Endothelial cell of umbilical vein (primary cell): ENCODE measurements around the gene ARID2. TPM values are rescaled to one million over a fixed set of nuclear protein-coding genes. Genes with fewer than 3 reads are reported as not detected.

Experiments
- BruUV-seq: library from RNA; stranded (reverse); fragments of 400-500 nt; replicated peaks from 2 replicates; lab custom pipeline; 2021; lab: Mats Ljungman, UMichigan
- CTCF ChIA-PET: fragments of 300-600, 350-600 bp; sonication (Branson Sonifier 250); formaldehyde crosslinking; loops from one replicate; lab custom pipeline; 2021; ENCODE audit warnings: antibody characterized with exemption, inconsistent platforms; lab: Charles Lee
- POLR2A ChIA-PET: fragments of 300-600, 350-600 bp; sonication (Branson Sonifier 250); formaldehyde crosslinking; loops from one replicate; lab custom pipeline; 2021; ENCODE audit warnings: antibody characterized with exemption, inconsistent platforms; lab: Charles Lee
- DNase-seq: peaks from one replicate; pipeline ENCODE4 v3.0.0-alpha.2; 2011; ENCODE audit warnings: low read depth, low spot score
- FAIRE-seq: peaks from 2 replicates; lab custom pipeline; 2011; peaks lifted over from hg19 to GRCh38; lab: Jason Lieb, UNC
- H2AFZ ChIP-seq: 2 replicates; pipeline ENCODE4 v1.6.0; 2012; ENCODE audit warnings: low read depth, low read length, control low read depth, inconsistent platforms
- H3K27ac ChIP-seq: 2 replicates; pipeline ENCODE4 v1.5.1; 2011; ENCODE audit warnings: low read depth, mild to moderate bottlenecking, control low read depth, low read length, moderate library complexity; ENCODE audit not compliant: insufficient read depth
- H3K27me3 ChIP-seq, 2 experiments: 2 replicates each; pipeline versions ENCODE4 v1.6.0 to v1.6.1; 2011; ENCODE audit warnings: low read length in 2 of 2, mixed read lengths in 1 of 2; ENCODE audit not compliant: control insufficient read depth in 2 of 2, insufficient read depth in 2 of 2
- H3K36me3 ChIP-seq, 2 experiments: 2 replicates in 1 of 2; 3 replicates in 1 of 2; pipeline ENCODE4 v1.5.1; 2011; ENCODE audit warnings: low read length in 2 of 2, mild to moderate bottlenecking in 1 of 2, moderate library complexity in 1 of 2; ENCODE audit not compliant: control insufficient read depth in 2 of 2, insufficient read depth in 2 of 2; ENCODE audit errors: extremely low read depth in 1 of 2
- H3K4me1 ChIP-seq: 3 replicates; pipeline ENCODE4 v1.5.1; 2011; ENCODE audit warnings: mild to moderate bottlenecking, low read length; ENCODE audit not compliant: control insufficient read depth, insufficient read depth; ENCODE audit errors: extremely low read depth
- H3K4me2 ChIP-seq: 2 replicates; pipeline ENCODE4 v1.6.1; 2011; ENCODE audit warnings: low read length, control low read depth, mixed read lengths; ENCODE audit not compliant: insufficient read depth
- H3K4me3 ChIP-seq, 3 experiments: fragments of 200-600 bp in 1 of 3; sonication (generic), shearing (Covaris generic) in 1 of 3; replicated peaks in 1 of 3; 2 replicates each; pipeline ENCODE4 v1.5.1; 2011 to 2016; ENCODE audit warnings: control low read depth in 3 of 3, low read length in 3 of 3, mild to moderate bottlenecking in 2 of 3, inconsistent platforms in 1 of 3, low read depth in 1 of 3, moderate library complexity in 1 of 3; ENCODE audit not compliant: insufficient read depth in 1 of 3
- H3K79me2 ChIP-seq: 2 replicates; pipeline ENCODE4 v1.6.0; 2012; ENCODE audit warnings: low read length, inconsistent platforms; ENCODE audit not compliant: control insufficient read depth, insufficient read depth
- H3K9ac ChIP-seq: replicated peaks from 2 replicates; pipeline ENCODE3; 2011; ENCODE audit warnings: low read length, control low read depth; ENCODE audit not compliant: insufficient read depth; ENCODE audit errors: extremely low read depth
- H3K9me1 ChIP-seq: replicated peaks from 3 replicates; pipeline ENCODE4 v1.6.0; 2011; ENCODE audit warnings: mild to moderate bottlenecking, low read length; ENCODE audit not compliant: control insufficient read depth, insufficient read depth; ENCODE audit errors: extremely low read depth
- H3K9me3 ChIP-seq: replicated peaks from 2 replicates; pipeline ENCODE4 v1.5.1; 2012; ENCODE audit warnings: low read length, inconsistent platforms; ENCODE audit not compliant: control insufficient read depth, insufficient read depth
- H4K20me1 ChIP-seq: replicated peaks from 2 replicates; pipeline ENCODE3; 2011; ENCODE audit warnings: mild to moderate bottlenecking, low read length; ENCODE audit not compliant: control insufficient read depth, insufficient read depth; ENCODE audit errors: extremely low read depth
- CTCF ChIP-seq, 2 donors: IDR thresholded peaks; 1 replicate in 1 of 2; 2 replicates in 1 of 2; pipeline ENCODE4 v1.5.1; 2011; ENCODE audit warnings: low read length in 2 of 2, mild to moderate bottlenecking in 2 of 2, moderate library complexity in 2 of 2, control low read depth in 1 of 2, inconsistent platforms in 1 of 2, low read depth in 1 of 2; ENCODE audit not compliant: insufficient read depth in 1 of 2; ENCODE audit errors: extremely low read depth in 1 of 2
- EZH2 ChIP-seq: IDR thresholded peaks from 2 replicates; pipeline ENCODE4 v1.6.1; 2012; ENCODE audit warnings: borderline replicate concordance, low read depth, mild to moderate bottlenecking, moderate library complexity, low read length, inconsistent platforms; ENCODE audit not compliant: severe bottlenecking
- FOS ChIP-seq: IDR thresholded peaks from 2 replicates; pipeline ENCODE4 v1.6.1; 2011; ENCODE audit warnings: mild to moderate bottlenecking, low read length, moderate library complexity, borderline replicate concordance; ENCODE audit not compliant: insufficient read depth
- GATA2 ChIP-seq: IDR thresholded peaks from 2 replicates; pipeline ENCODE4 v1.7.0; 2011; ENCODE audit warnings: low read depth, mild to moderate bottlenecking, moderate library complexity, mixed read lengths, low read length; ENCODE audit not compliant: insufficient read length, insufficient read depth
- MYC ChIP-seq: IDR thresholded peaks from one replicate; pipeline ENCODE4 v1.6.1; 2011; ENCODE audit warnings: mild to moderate bottlenecking, low read depth, low read length
- dilution Hi-C: fragments of 300-500 bp; cut with MboI; formaldehyde crosslinking; loops from one replicate; pipeline ENCODE4 v1.15.0; 2019; ENCODE audit warnings: low sequenced_read_pairs; ENCODE audit not compliant: extremely low pct_ligation_motif_present
- intact Hi-C: fragments of 100-400 bp; cut with micrococcal nuclease; formaldehyde crosslinking; loops from one replicate; pipeline ENCODE4 v1.10.0; 2022
- polyA plus RNA-seq, 4 experiments: library from polyadenylated mRNA; depleted of rRNA in 3 of 4; stranded (reverse) in 3 of 4; unstranded in 1 of 4; fragments of >200 nt; gene quantifications; 2 replicates each; pipeline versions ENCODE4 v1.2.1 to v1.2.3, GENCODE V29; 2011 to 2012; ENCODE audit warnings: missing spikeins in 1 of 4
- total RNA-seq: library from RNA; stranded (reverse); gene quantifications from 2 replicates; pipeline ENCODE4 v1.2.3, GENCODE V29; 2021
- TF ChIP-seq, protein P1 (sequence below): IDR thresholded peaks from 2 replicates; pipeline ENCODE4 v1.6.1; 2011; ENCODE audit not compliant: insufficient read depth, insufficient read length

Gene ARID2
- total and polyA plus RNA-seq, 2 donors (not counting 3 experiments of a cell fraction or from before 2014, with no cell fraction given), result 10.8 to 26.7 TPM

- FAIRE-seq (no peak), DNase-seq (no peak)
- Histone ChIP-seq H3K79me2 (no peaks in the 10 kb centered on the region), H3K4me3 (no peak overlapping the region), H3K4me2 (no peak overlapping the region), H3K27ac (no peak overlapping the region), H2AFZ (no peak overlapping the region), H3K9me1 (no peaks in the 10 kb centered on the region), H3K27me3 (no peaks in the 10 kb centered on the region), H3K9me3 (no peaks in the 10 kb centered on the region), H3K36me3 (peaks cover 5 to 8% of the 10 kb centered on the region in 2 experiments), H3K4me1 (no peaks in the 10 kb centered on the region), H3K9ac (no peak overlapping the region), H4K20me1 (no peaks in the 10 kb centered on the region)
- no TSS peak for BruUV-seq
- ChIA-PET CTCF (interaction anchor here (1.6 kb wide), 1 partner anchor 12 kb away, joined by 3 read pairs; no protein-coding TSS in a partner anchor), POLR2A (no interaction called here)
- dilution Hi-C loops, result no loop called here
- intact Hi-C loops, result no loop called here
- TF ChIP-seq FOS (no peak), GATA2 (no peak), MYC (no peak), EZH2 (no peak), CTCF (IDR thresholded peaks at IDR 0.05; ENCODE audit: extremely low read depth in 1 of 2, insufficient read depth in 1 of 2, low read depth in 1 of 2, low read length in 2 of 2) (no peak)
- TF ChIP-seq, protein P1, sequence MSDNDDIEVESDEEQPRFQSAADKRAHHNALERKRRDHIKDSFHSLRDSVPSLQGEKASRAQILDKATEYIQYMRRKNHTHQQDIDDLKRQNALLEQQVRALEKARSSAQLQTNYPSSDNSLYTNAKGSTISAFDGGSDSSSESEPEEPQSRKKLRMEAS, result no peak
Measured at GRCh38 chr12:45872446-45872845, 142.9 kb downstream of the ARID2 start.
